GM12891 (cell line): ENCODE data around the gene CHMP4A.

Source experiments
- POLR2A ChIP-seq: IDR thresholded peaks from 2 replicates; pipeline ENCODE4 v1.6.1; 2011; ENCODE audit warnings: low read depth, low read length, control low read depth
- POLR2AphosphoS5 ChIP-seq: IDR thresholded peaks from 2 replicates; pipeline ENCODE4 v1.6.1; 2011; ENCODE audit warnings: low read depth, low read length, control low read depth

DNA sequence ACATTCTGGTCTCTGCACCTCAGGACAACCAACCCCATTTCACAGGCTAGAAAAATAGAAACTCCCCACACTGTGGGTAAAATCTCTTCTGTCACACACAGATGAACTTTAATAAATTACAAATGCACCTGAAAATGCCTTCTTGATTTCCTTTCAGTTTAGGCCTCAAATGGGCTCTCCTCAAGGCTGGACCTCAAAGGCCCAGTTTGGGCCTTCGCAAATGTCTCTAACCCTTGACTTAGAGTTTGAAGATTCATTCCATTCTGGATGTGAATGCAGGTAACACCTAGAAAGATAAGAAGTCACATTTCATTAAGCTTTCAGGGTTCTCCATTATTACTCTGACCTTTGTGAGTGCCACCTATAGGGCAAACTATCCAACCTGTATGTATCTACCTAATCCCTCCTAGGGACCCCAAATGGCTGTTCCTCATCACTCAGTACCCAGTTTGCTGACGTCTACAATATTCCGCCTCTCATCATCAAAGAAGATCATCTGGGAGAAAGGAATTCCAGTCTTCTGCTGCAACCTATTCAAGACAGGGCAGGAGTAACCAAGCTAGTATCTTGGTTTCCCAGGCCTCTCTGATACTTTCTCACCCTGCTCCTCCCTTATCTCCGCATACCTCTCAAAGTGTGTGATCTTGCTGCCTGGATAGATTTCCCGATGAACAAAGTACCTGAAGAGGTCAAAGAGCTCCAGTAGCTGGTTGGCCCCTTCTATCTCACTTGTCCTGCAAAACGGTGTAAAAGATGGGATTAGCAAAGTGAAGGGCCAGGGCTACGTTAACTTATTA is 776 bp upstream of the CHMP4A start:
- TF ChIP-seq POLR2A = no peak
- TF ChIP-seq POLR2AphosphoS5 = no peak
